Adrenal gland (tissue), 12 donors: ENCODE results near the gene UVRAG. TPM values are rescaled to one million over a fixed set of nuclear protein-coding genes. Genes with fewer than 3 reads are reported as not detected.

Source experiments
- DNase-seq, 7 donors: peaks; one replicate each; pipeline ENCODE4 v3.0.0-alpha.2; 2019 to 2020
- H3K27ac ChIP-seq, 5 donors: fragments of 200-600 bp; sonication (generic) in 4 of 5; 1 replicate in 3 of 5; 2 replicates in 2 of 5; pipeline versions ENCODE4 v1.5.1 to v1.8.0; 2016 to 2020; ENCODE audit warnings: mild to moderate bottlenecking in 1 of 5
- H3K27me3 ChIP-seq: fragments of 200-600 bp; 2 replicates; pipeline ENCODE4 v1.8.0; 2021
- H3K36me3 ChIP-seq, 2 donors: fragments of 200-600 bp; replicated peaks in 1 of 2; 1 replicate in 1 of 2; 2 replicates in 1 of 2; pipeline versions ENCODE4 v1.5.1 to v1.8.0; 2018 to 2022
- H3K4me1 ChIP-seq, 2 donors: fragments of 200-600 bp; replicated peaks in 1 of 2; 1 replicate in 1 of 2; 2 replicates in 1 of 2; pipeline versions ENCODE4 v1.5.1 to v1.8.0; 2018 to 2021
- H3K4me3 ChIP-seq, 4 donors: fragments of 200-600 bp; sonication (generic) in 3 of 4; one replicate each; pipeline ENCODE4 v1.5.1; 2016 to 2018
- H3K9me3 ChIP-seq, 3 donors: fragments of 200-600 bp; sonication (generic) in 1 of 3; replicated peaks in 1 of 3; 1 replicate in 2 of 3; 2 replicates in 1 of 3; pipeline versions ENCODE4 v1.5.1 to v1.8.0; 2016 to 2021
- POLR2A ChIP-seq, 2 donors: fragments of 450-650 bp; IDR thresholded peaks; one replicate each; pipeline ENCODE4 v1.6.1; 2017; ENCODE audit warnings: antibody characterized with exemption in 2 of 2, mild to moderate bottlenecking in 2 of 2, moderate library complexity in 1 of 2
- WGBS, 4 donors: extraction: QIAGEN DNeasy Blood & Tissue Kit in 2 of 4; methylation state at CpG; one replicate each; pipeline versions ENCODE4 v1.1.5 to v1.1.7; 2013 to 2017; 5-methylcytosine and 5-hydroxymethylcytosine counted together
- intact Hi-C, 2 donors: fragments of 100-400 bp; cut with DNase I; formaldehyde crosslinking; loops; one replicate each; pipeline versions ENCODE4 v1.14.1 to v1.15.0; 2022 to 2023
- polyA plus RNA-seq, 3 donors: library from polyadenylated mRNA; stranded (reverse); fragments of 200-250 nt in 2 of 3; fragments of 350-450 nt in 1 of 3; fragmentation: Illumina TruSeq in 1 of 3; extraction: RNeasy Lipid Tissue Mini Kit (QIAGEN cat#74804) in 1 of 3; gene quantifications; one replicate each; pipeline ENCODE4 v1.2.3, GENCODE V29; 2013 to 2014
- total RNA-seq, 9 donors: library from RNA; depleted of rRNA in 4 of 9; stranded (reverse); fragments of >200 nt in 4 of 9; fragments of 120-200 nt in 1 of 9; fragmentation: NEBNext Ultra II Directional in 1 of 9; extraction: Animal tissue kit (Norgen Biotek cat#: 25700) in 1 of 9; gene quantifications; one replicate each; pipeline versions ENCODE4 v1.1.0 to v1.2.4, GENCODE V29; 2013 to 2023
- TF ChIP-seq, protein P1 (sequence below), 6 experiments: fragments of 450-650 bp in 4 of 6; fragments of 200-600 bp in 2 of 6; sonication (generic) in 1 of 6; IDR thresholded peaks; 1 replicate in 5 of 6; 2 replicates in 1 of 6; pipeline versions ENCODE4 v1.5.1 to v1.8.0; 2016 to 2021; ENCODE audit warnings: antibody characterized with exemption in 6 of 6, mild to moderate bottlenecking in 2 of 6, moderate library complexity in 1 of 6
- donor health status: healthy with polysubstance abuse.
- donor health status: Bipolar disorder and iron deficiency.
- donor health status: DM: yes; HTN: yes; CAD: no.
- donor health status: DM: no; HTN: no; CAD: no.
- donor health status: DM: no; HTN: no; CAD: no.
- donor health status: DM: yes; HTN: yes; CAD: no.

Gene UVRAG
- total and polyA plus RNA-seq, 12 donors, result 10.9 to 61.4 (median 28.5) TPM

DNA sequence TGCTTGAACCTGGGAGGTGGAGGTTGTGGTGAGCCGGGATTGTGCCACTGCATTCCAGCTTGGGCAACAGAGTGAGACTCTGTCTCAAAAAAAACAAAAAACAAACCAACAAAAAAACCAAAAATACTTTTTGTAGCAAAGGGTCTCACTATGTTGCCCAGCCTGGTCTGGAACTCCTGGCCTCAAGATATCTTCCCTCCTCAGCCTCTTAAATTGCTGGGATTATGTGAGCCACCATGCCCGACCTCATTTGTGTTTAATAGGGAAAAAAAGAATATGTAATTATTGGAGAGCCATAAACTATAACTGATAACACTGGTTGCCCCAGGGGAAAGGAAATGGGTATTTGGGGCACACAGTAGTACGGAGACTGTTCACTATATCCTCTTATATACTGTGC, 19.7 kb downstream of the UVRAG start:
- TF ChIP-seq, protein P1, sequence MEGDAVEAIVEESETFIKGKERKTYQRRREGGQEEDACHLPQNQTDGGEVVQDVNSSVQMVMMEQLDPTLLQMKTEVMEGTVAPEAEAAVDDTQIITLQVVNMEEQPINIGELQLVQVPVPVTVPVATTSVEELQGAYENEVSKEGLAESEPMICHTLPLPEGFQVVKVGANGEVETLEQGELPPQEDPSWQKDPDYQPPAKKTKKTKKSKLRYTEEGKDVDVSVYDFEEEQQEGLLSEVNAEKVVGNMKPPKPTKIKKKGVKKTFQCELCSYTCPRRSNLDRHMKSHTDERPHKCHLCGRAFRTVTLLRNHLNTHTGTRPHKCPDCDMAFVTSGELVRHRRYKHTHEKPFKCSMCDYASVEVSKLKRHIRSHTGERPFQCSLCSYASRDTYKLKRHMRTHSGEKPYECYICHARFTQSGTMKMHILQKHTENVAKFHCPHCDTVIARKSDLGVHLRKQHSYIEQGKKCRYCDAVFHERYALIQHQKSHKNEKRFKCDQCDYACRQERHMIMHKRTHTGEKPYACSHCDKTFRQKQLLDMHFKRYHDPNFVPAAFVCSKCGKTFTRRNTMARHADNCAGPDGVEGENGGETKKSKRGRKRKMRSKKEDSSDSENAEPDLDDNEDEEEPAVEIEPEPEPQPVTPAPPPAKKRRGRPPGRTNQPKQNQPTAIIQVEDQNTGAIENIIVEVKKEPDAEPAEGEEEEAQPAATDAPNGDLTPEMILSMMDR (IDR thresholded peaks at IDR 0.05), result no peak
- no peak for TF ChIP-seq POLR2A (IDR thresholded peaks at IDR 0.05)
- H3K4me1 ChIP-seq, result peaks cover 8 to 24% of the 10 kb centered on the region in 2 donors
- DNase-seq, result no peak
- no peaks in the 10 kb centered on the region for H3K9me3 ChIP-seq
- H3K27ac ChIP-seq, result no peak overlapping the region
- intact Hi-C loops, result no loop called here
- no peaks in the 10 kb centered on the region for H3K36me3 ChIP-seq
- WGBS, 4 donors, result 78 to 95% (median 91%) methylated on average over 3 of the region's 3 CpGs
- H3K27me3 ChIP-seq, result no peaks in the 10 kb centered on the region
- H3K4me3 ChIP-seq, result no peak overlapping the region

DNA sequence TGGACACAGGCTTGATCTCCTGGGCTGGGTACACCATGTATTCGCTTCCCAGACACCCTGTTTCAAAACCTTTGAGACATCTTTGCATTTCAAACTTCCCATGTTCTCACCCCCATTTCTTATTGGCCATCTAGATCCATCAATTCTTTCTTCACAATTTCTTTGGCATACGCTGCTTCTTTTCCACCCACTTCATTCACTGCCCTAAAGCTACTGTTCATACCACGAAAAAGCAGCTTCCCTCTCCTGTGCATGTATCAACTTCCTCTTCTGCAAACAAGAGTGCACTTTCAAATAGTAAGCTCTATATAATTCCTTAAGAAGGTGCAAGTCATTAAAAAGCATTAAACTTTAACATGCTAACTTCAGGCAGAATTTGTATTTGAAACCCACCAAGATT, 21.4 kb downstream of the UVRAG start:
- Histone ChIP-seq H3K9me3 (no peaks in the 10 kb centered on the region), H3K27me3 (no peaks in the 10 kb centered on the region), H3K27ac (no peak overlapping the region), H3K4me3 (no peak overlapping the region), H3K36me3 (no peaks in the 10 kb centered on the region), H3K4me1 (peaks cover 22 to 34% of the 10 kb centered on the region in 2 donors)
- TF ChIP-seq POLR2A (IDR thresholded peaks at IDR 0.05), result no peak
- TF ChIP-seq, protein P1 (IDR thresholded peaks at IDR 0.05), result no peak
- intact Hi-C loops, result no loop called here
- DNase-seq, result no peak
- WGBS, 4 donors, result 74 to 86% (median 83%) methylated on average over 3 of the region's 3 CpGs

DNA sequence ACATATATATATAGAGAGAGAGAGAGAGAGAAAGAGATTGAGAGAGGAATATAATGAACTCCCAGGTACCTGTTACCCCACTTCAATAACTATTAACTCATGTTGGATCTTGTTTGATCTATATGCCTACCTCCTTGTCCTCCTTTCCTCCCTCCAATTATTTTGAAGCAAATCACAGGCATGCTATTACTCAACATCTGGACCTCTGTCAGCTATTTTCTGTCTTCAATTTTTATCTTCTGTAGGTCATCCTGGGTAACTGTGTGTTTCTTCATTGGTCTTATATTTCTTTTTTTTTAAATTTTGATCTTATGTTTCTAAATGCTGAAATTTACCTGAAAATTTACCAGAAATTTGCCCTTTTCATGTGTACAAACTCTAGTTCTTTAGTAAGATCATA, 24.8 kb downstream of the UVRAG start:
- H3K4me3 ChIP-seq, result no peak overlapping the region
- peak overlapping the region in 1 of 5 donors; percentile 23 for H3K27ac ChIP-seq
- H3K27me3 ChIP-seq, result no peaks in the 10 kb centered on the region
- TF ChIP-seq, protein P1 (IDR thresholded peaks at IDR 0.05), result no peak
- no peak for TF ChIP-seq POLR2A (IDR thresholded peaks at IDR 0.05)
- intact Hi-C loops, result no loop called here
- no peaks in the 10 kb centered on the region for H3K9me3 ChIP-seq
- no peak for DNase-seq
- H3K4me1 ChIP-seq, result peaks cover 22 to 27% of the 10 kb centered on the region in 2 donors
- H3K36me3 ChIP-seq, result no peaks in the 10 kb centered on the region

DNA sequence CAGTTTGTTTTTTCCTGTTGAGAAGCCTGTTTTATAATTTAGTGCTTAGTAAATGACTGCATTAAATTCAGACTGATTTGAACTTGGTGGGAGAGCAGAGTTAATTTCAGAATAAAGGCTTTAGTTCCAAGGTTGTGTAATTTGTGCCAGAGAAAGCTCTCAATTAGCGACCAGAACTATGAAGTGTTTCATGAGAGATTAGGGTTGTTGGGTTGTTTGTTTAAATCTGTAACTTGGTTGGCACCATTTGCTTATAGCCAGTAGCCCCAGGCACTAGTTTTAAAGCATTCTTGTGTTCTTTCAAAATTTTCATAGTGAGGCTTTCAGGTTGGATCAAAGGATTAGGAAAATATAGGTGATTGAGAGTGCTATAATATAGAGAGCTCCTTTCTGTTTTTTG, 25.5 kb downstream of the UVRAG start:
- TF ChIP-seq POLR2A (IDR thresholded peaks at IDR 0.05), result no peak
- TF ChIP-seq, protein P1 (IDR thresholded peaks at IDR 0.05), result no peak
- Histone ChIP-seq H3K4me3 (no peak overlapping the region), H3K9me3 (no peaks in the 10 kb centered on the region), H3K36me3 (no peaks in the 10 kb centered on the region), H3K4me1 (peaks cover 22 to 27% of the 10 kb centered on the region in 2 donors), H3K27ac (peak overlapping the region in 1 of 5 donors; percentile 33), H3K27me3 (no peaks in the 10 kb centered on the region)
- intact Hi-C loops, result no loop called here
- DNase-seq, result no peak
- WGBS, 4 donors, result 36 to 54% (median 46%) methylated on average over 1 of the region's 1 CpG
